Fibroblast of the conjunctiva (primary cell): ENCODE measurements around the gene LRRC49.
A peak's percentile ranks its signal among the peaks of the same experiment; 100 is the strongest.
"Not testable (repeated sequence)": the region's sequence is repeated elsewhere in the genome, so short reads cannot be mapped to it uniquely, and the experiment has no call there.

Source experiments
- DNase-seq: peaks from one replicate; pipeline ENCODE4 v3.0.0-alpha.2; 2010; ENCODE audit warnings: low read depth

LRRC49 gene

DNA sequence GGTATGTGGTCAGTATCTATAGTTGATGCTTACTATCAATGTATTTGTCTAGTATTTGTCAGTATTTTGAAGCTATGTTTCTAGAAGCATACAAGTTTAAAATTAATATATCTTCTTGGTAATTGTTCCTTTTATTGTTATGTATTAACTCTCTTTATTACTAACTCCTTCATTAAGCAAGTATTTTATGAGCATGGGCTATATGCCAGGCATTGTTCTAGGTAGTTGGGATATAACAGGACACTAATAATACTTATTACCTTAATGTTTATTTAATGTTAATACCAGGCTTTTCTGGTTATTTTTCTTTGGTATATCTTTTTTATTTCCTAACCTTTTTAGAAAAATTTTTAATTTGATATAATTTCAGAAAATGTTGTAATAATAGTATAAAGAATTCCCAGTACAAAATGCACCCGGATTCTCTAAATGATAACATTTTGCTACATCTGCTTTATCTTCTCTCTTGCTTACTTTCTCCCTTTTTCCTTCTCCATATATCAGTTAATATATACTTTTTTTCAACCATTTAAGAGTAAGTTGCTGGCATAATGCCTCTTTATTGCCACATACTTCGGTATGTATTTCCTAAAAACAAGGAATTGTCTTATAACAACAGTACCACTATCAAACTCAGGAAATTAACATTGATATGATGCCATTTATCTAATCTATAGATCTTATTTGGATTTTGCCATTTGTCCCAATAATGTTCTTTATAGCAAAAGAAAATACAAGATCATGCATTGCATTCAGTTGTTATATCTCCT lies 30.9 kb downstream of the LRRC49 start:
- no peak for DNase-seq

GRCh38 chr15:70926914-70927313 lies 34.3 kb downstream of the LRRC49 start:
- DNase-seq: not testable (repeated sequence)

- no peak for DNase-seq
These were observed 39.2 kb downstream of the LRRC49 start for GRCh38 chr15:70931821-70932220.

DNA sequence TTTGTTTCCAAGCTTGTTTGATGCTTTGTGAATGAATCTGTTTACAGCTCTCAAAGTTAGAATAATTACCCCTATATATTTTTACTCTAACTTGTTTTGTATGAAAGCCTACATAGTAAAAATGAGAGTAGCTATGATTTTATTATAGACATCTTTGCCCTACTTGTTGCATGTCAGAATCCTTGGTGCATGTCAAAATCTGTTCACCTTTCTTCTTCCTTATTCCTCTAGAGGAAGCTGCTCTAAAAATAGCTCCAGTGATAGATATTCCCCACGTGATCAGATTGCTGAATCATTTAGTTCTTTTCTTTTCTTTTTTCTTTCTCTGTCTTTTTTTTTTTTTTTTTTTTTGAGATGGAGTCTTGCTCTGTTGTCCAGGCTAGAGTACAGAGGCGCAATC lies 39.8 kb downstream of the LRRC49 start:
- no peak for DNase-seq

GRCh38 chr15:70933411-70933810 lies 40.8 kb downstream of the LRRC49 start:
- DNase-seq: no peak

DNA sequence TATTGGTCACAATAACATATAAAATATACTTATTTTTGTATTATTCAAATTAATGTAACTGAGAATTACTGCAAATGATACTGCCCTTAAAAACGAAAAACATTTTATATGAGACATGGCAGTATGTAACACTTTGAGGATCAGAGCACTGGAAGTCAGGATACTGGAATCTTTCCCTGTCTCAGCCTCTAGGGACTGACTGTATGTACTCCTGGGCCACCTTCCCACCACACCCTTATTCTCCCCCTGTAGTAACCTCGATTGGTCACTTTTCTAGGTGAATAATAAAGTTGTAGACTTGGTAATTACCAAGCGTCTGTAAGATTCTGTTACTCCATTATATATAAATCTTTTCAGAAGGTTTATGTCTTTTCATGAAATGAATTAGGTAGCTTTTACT lies 43.0 kb downstream of the LRRC49 start:
- DNase-seq: no peak

DNA sequence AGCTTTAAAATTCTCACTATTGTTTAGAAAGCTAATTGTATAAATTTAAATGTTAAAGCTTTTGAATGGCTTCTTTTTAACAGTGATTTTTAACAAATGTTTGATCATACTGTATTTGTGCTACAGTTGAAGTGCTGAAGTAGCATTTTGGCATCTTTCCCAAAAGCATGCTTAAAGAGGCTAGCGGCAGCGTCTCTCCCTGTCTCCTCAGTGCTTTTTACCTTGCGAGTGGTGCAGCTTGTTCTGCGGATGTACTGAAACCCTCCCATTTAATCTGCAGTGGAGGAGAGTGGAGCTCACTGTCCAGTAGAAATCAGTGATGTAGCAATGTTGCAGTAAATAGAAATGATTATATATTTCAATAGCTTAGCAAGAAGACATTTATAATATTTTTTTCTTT lies 43.7 kb downstream of the LRRC49 start:
- no peak for DNase-seq

- DNase-seq: not testable (repeated sequence)
These were observed 50.7 kb downstream of the LRRC49 start for GRCh38 chr15:70943285-70943684.

DNA sequence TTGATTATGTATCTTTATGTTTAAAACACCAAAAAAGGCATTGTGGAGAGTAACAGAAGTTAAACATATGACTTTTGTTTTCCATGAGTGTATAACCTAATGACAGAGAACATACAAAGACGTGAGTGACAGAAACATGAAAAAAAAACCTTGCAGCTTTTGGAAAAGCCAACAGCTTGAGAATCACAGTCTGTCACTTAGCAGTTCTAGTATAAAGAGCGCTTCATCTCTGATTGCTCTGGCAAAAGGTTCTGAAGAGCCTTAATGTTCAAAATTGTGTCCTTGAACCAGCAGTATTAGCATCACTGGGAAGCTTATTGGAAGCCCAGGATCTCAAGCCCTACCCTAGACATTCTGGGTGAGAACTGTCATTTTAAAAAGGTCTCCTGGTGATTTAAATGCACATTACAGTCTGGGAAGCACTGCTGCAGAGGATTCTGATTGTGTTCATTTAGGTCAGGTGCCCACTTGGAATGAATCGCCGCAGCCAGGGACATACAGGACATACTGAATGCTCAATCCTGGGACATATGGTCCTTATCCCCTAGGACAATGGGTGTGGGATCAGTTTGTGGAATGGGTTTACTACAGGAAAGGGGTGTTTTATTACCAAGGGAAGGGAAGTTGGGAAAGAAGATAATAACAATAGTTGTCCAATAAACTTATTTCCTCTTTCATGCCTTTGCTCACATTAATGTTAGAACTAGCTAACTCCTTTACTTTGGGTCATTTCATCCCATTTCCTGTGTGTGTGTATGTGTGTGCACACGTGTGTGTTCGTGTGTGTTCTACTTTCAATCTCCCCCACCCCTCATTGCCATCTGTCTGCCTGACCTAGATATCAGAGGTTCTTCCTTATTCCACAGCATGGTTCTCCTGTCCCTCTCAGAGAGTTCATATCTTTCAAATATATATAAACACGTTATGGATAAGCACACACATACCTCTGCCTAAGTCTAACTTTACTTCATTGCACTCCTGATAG lies 55.0 kb downstream of the LRRC49 start:
- DNase-seq: no peak

DNA sequence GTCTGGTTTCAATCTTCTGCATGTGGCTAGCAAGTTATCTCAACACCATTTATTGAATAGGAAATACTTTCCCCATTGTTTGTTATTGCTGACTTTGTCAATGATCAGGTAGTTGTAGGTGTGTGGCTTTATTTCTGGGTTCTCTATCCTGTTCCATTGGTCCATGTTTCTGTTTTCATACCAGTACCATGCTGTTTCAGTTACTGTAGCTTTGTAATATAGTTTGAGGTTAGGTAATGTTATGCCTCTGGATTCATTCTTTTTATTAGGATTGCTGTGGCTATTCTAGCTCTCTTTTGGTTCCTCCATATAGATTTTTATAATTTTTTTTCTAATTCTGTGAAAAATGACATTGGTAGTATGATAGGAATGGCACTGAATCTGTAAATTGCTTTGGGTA lies 58.3 kb downstream of the LRRC49 start:
- no peak for DNase-seq

DNA sequence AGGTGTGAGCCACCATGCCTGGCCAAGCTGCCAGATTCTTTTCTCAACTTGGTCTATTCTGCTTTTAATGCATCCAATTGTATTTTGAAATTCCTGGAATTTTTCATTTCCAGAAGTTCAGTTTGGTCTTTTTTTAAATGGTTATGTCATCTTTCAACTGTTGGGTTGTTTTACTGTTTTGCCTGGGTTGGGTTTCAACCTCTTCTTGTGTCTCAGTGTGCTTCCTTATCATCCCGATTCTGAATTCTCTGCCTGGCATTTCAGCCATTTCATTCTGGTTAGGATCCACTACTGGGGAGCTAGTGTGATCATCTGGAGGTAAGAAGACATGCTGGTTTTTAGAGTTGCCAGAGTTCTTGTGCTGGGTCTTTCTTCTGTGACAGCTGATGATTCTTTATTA lies 61.5 kb downstream of the LRRC49 start:
- no peak for DNase-seq

GRCh38 chr15:70954733-70955132 lies 62.1 kb downstream of the LRRC49 start:
- no peak for DNase-seq

GRCh38 chr15:70955151-70955550 lies 62.5 kb downstream of the LRRC49 start:
- DNase-seq: no peak

DNA sequence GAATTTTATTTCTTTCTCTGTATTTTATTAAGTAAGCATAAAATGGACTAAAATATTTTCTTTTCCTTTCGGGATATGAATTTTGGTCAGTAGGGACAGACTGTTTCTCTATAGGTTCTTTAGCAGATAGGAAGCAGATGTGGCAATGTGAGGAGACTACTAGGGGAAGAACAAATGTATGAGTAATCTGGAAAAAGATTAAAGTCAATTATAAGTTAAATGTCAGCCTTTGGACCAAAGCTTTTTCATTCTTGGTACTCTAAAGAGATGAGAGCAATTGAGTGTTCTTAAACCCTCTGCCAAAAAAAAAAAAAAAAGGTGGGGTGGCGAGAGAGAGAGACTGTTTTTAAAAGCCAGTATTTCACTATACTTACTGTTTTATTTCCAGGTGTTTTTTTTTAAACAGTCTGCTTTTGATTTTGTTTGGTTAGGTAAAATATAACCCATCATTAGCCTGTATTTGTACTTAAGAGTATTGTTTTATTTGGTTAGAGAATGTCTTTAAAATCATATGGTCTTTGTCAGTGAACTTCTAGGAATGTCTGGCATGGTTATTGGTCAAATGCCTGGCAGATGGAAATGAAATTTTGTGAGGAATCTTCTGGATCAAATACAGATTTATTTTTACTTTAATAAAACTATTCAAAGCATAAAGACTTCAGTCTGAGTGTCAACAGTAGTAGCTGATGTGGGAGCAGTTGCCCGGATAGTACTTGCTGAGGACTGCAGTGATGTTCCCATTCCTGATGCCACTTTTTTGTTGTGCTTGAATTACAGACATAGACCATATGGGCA lies 63.8 kb downstream of the LRRC49 start:
- peak; percentile 13 for DNase-seq

GRCh38 chr15:70962084-70962483 lies 69.5 kb downstream of the LRRC49 start:
- DNase-seq: no peak

DNA sequence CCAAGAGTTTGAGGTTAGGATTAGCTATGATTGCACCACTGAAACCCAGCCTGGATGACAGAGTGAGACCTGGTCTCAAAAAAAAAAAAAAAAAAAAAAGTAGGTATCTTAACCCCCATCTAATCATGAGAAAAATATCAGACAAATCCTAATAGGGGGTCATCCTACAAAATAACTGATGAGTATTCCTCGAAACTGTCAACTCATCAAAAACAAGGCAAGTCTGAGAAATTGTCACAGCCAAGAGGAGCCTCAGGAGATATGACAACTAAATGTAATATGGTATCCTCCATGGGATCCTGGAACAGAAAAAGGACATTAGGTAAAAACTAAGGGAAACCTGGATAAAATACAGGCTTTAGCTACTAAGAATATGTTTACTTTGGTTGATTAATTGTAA lies 70.6 kb downstream of the LRRC49 start:
- DNase-seq: no peak

GRCh38 chr15:70964058-70964457 lies 71.4 kb downstream of the LRRC49 start:
- DNase-seq: no peak

GRCh38 chr15:70964686-70965085 lies 72.1 kb downstream of the LRRC49 start:
- no peak for DNase-seq

GRCh38 chr15:70967646-70968045 lies 75.0 kb downstream of the LRRC49 start:
- DNase-seq: no peak

GRCh38 chr15:70974004-70974832 lies 81.6 kb downstream of the LRRC49 start:
- DNase-seq: peak; percentile 63

- peak; percentile 68 for DNase-seq
These were observed 84.2 kb downstream of the LRRC49 start for GRCh38 chr15:70976851-70977250.
